ENCODE data around the gene MZF1.

- TF ChIP-seq CTCF (IDR thresholded peaks at IDR 0.05; ENCODE audit: insufficient read depth, low read length, poor library complexity, severe bottlenecking) (no peak), EZH2phosphoT487 (conservative IDR thresholded peaks at IDR 0.05; ENCODE audit: low read length) (no peak)
Observed at GRCh38 chr19:58515259-58515658, 57.9 kb downstream of the MZF1 start.
